ENCODE measurements around the gene EXT2. TPM values are rescaled to one million over a fixed set of nuclear protein-coding genes. Genes with fewer than 3 reads are reported as not detected.

Gene EXT2
- total and polyA plus RNA-seq, 2 of the 13 experiments (the other 11 are each of a cell fraction or from before 2014, with no cell fraction given) = 61.5 to 68.7 TPM

- Histone ChIP-seq H3K27ac (ENCODE audit: extremely low read length, insufficient read depth, low read length) (no peak overlapping the region), H3K27me3 (ENCODE audit: control insufficient read depth in 1 of 2, insufficient read depth in 2 of 2, low read length in 2 of 2) (no peaks in the 10 kb centered on the region), H3K9me3 (ENCODE audit: low read length) (no peaks in the 10 kb centered on the region), H3K36me3 (replicated peaks in 1 of 2; ENCODE audit: control insufficient read depth in 1 of 2, insufficient read depth in 2 of 2, low read length in 2 of 2) (no peaks in the 10 kb centered on the region; a peak in 2 of 5 replicates), H3K4me2 (ENCODE audit: low read depth, low read length) (no peak overlapping the region), H3K4me1 (ENCODE audit: insufficient read depth, low read length) (peaks cover 15% of the 10 kb centered on the region), H3K79me2 (ENCODE audit: insufficient read depth, low read length) (no peaks in the 10 kb centered on the region), H2AFZ (ENCODE audit: low read length) (no peak overlapping the region), H3K9ac (ENCODE audit: insufficient read depth, low read depth, low read length) (no peak overlapping the region), H4K20me1 (ENCODE audit: insufficient read depth, low read length) (no peaks in the 10 kb centered on the region), H3K4me3 (replicated peaks in 1 of 3; ENCODE audit: insufficient read depth in 1 of 3, low read depth in 2 of 3, low read length in 3 of 3) (no peak overlapping the region)
- 85% methylated on average over 1 of the region's 1 CpG for WGBS (ENCODE audit: low lambda C conversion rate)
- ChIA-PET POLR2A (no interaction called here), CTCF (ENCODE audit: low intra/inter-chr PET ratio, low total read pairs) (no interaction called here)
- in situ Hi-C loops (cut with HindIII; ENCODE audit: extremely low pct_ligation_motif_present, low pct_unique_long_range_greater_than_20kb) = no loop called here
- TF ChIP-seq ADNP (CRISPR knock-in tag; IDR thresholded peaks at IDR 0.05) (no peak), ZMYM4 (CRISPR knock-in tag; IDR thresholded peaks at IDR 0.05) (no peak), PREB (CRISPR knock-in tag; IDR thresholded peaks at IDR 0.05) (no peak), RAD51 (IDR thresholded peaks at IDR 0.05; ENCODE audit: borderline replicate concordance) (no peak), ATAD3A (CRISPR knock-in tag; IDR thresholded peaks at IDR 0.05) (no peak), HOXA3 (CRISPR knock-in tag; IDR thresholded peaks at IDR 0.05) (no peak), ZNF18 (CRISPR knock-in tag; IDR thresholded peaks at IDR 0.05; ENCODE audit: insufficient replicate concordance) (no peak), ZBTB2 (CRISPR knock-in tag; IDR thresholded peaks at IDR 0.05; ENCODE audit: low read depth) (no peak), ZNF12 (CRISPR knock-in tag; IDR thresholded peaks at IDR 0.05) (no peak), ZHX1 (CRISPR knock-in tag; IDR thresholded peaks at IDR 0.05; ENCODE audit: low read depth) (no peak), GZF1 (CRISPR knock-in tag; IDR thresholded peaks at IDR 0.05) (no peak), MBD4 (IDR thresholded peaks at IDR 0.05; ENCODE audit: borderline replicate concordance, low read length) (no peak)
- ATAC-seq (no peak), FAIRE-seq (no peak), DNase-seq (ENCODE audit: low spot score) (no peak)
- intact Hi-C loops (cut with micrococcal nuclease; ENCODE audit: unreplicated experiment) = no loop called here
- BruUV-seq (replicated peaks) = no TSS peak
Observed at GRCh38 chr11:44137057-44137456, 41.6 kb downstream of the EXT2 start.
